Measurements from ENCODE around the gene HEXD. TPM values are rescaled to one million over a fixed set of nuclear protein-coding genes. Genes with fewer than 3 reads are reported as not detected.

HEXD gene
- total RNA-seq, 2 donors from 2014 or later = 76.1 to 145 TPM

- no peaks in the 10 kb centered on the region for H3K4me1 ChIP-seq (replicated peaks)
- no peaks in the 10 kb centered on the region for H3K9me3 ChIP-seq
- H3K4me3 ChIP-seq = no peak overlapping the region
- peaks cover 0 to 12% of the 10 kb centered on the region in 2 donors for H3K36me3 ChIP-seq
- H3K27me3 ChIP-seq (replicated peaks; ENCODE audit: insufficient read depth) = no peaks in the 10 kb centered on the region
- H3K27ac ChIP-seq = no peak overlapping the region
- no peak for TF ChIP-seq POLR2A (IDR thresholded peaks at IDR 0.05)
- TF ChIP-seq CTCF (IDR thresholded peaks at IDR 0.05) = no peak
- no peak for TF ChIP-seq POLR2AphosphoS5 (IDR thresholded peaks at IDR 0.05)
- 88% methylated on average over 14 of the region's 14 CpGs for WGBS
- no peak for DNase-seq (ENCODE audit: low spot score)
- intact Hi-C loops (cut with DNase I) = no loop called here
Observed at GRCh38 chr17:82405051-82405450, 13.1 kb upstream of the HEXD start.

GRCh38 chr17:82406131-82406671 lies 11.9 kb upstream of the HEXD start:
- intact Hi-C loops (cut with DNase I) = no loop called here

GRCh38 chr17:82407255-82407654 lies 10.9 kb upstream of the HEXD start:
- intact Hi-C loops (cut with DNase I) = no loop called here
- H3K36me3 ChIP-seq = peaks cover 0 to 12% of the 10 kb centered on the region in 2 donors
- H3K4me1 ChIP-seq (replicated peaks) = no peaks in the 10 kb centered on the region
- no peak for DNase-seq (ENCODE audit: low spot score)
- H3K9me3 ChIP-seq = no peaks in the 10 kb centered on the region
- no peaks in the 10 kb centered on the region for H3K27me3 ChIP-seq (replicated peaks; ENCODE audit: insufficient read depth)
- WGBS = 88% methylated on average over 13 of the region's 13 CpGs
- no peak overlapping the region for H3K27ac ChIP-seq
- TF ChIP-seq POLR2A (IDR thresholded peaks at IDR 0.05) (no peak), POLR2AphosphoS5 (IDR thresholded peaks at IDR 0.05) (no peak), CTCF (IDR thresholded peaks at IDR 0.05) (no peak)
- no peak overlapping the region for H3K4me3 ChIP-seq

More at GRCh38 chr17:82406131-82406671, 11.9 kb upstream of the HEXD start:
- Histone ChIP-seq H3K27ac (no peak overlapping the region), H3K36me3 (peaks cover 0 to 12% of the 10 kb centered on the region in 2 donors), H3K9me3 (no peaks in the 10 kb centered on the region), H3K4me1 (replicated peaks) (no peaks in the 10 kb centered on the region), H3K4me3 (no peak overlapping the region), H3K27me3 (replicated peaks; ENCODE audit: insufficient read depth) (no peaks in the 10 kb centered on the region)
- 93% methylated on average over 14 of the region's 14 CpGs for WGBS
- no peak for DNase-seq (ENCODE audit: low spot score)
- no peak for TF ChIP-seq POLR2AphosphoS5 (IDR thresholded peaks at IDR 0.05)
- TF ChIP-seq POLR2A (IDR thresholded peaks at IDR 0.05) = no peak
- TF ChIP-seq CTCF (IDR thresholded peaks at IDR 0.05) = no peak

- no peak overlapping the region for H3K4me3 ChIP-seq
- intact Hi-C loops (cut with DNase I) = no loop called here
- H3K4me1 ChIP-seq (replicated peaks) = no peaks in the 10 kb centered on the region
- H3K36me3 ChIP-seq = peaks cover 0 to 9% of the 10 kb centered on the region in 2 donors
- no peak overlapping the region for H3K27ac ChIP-seq
- DNase-seq (ENCODE audit: low spot score) = no peak
- WGBS = 86% methylated on average over 15 of the region's 15 CpGs
- H3K9me3 ChIP-seq = no peaks in the 10 kb centered on the region
- TF ChIP-seq POLR2AphosphoS5 (IDR thresholded peaks at IDR 0.05) (no peak), POLR2A (IDR thresholded peaks at IDR 0.05) (no peak), CTCF (IDR thresholded peaks at IDR 0.05) (no peak)
- H3K27me3 ChIP-seq (replicated peaks; ENCODE audit: insufficient read depth) = no peaks in the 10 kb centered on the region
Observed at GRCh38 chr17:82408288-82408937, 9.7 kb upstream of the HEXD start.

GRCh38 chr17:82408938-82409318 lies 9.2 kb upstream of the HEXD start:
- Histone ChIP-seq H3K27me3 (replicated peaks; ENCODE audit: insufficient read depth) (no peaks in the 10 kb centered on the region), H3K27ac (no peak overlapping the region), H3K4me3 (no peak overlapping the region), H3K9me3 (no peaks in the 10 kb centered on the region), H3K36me3 (peaks cover 0 to 4% of the 10 kb centered on the region in 2 donors), H3K4me1 (replicated peaks) (no peaks in the 10 kb centered on the region)
- TF ChIP-seq POLR2A (IDR thresholded peaks at IDR 0.05) = no peak
- TF ChIP-seq POLR2AphosphoS5 (IDR thresholded peaks at IDR 0.05) = no peak
- no peak for TF ChIP-seq CTCF (IDR thresholded peaks at IDR 0.05)
- intact Hi-C loops (cut with DNase I) = no loop called here
- no peak for DNase-seq (ENCODE audit: low spot score)
- 81% methylated on average over 21 of the region's 21 CpGs for WGBS
